DOHH2 (cell line): ENCODE results near the gene SLC4A3.

ENCODE experiments used
- CTCF ChIP-seq: fragments of 200-600 bp; sonication (generic); IDR thresholded peaks from one replicate; pipeline ENCODE4 v1.5.1; 2014; ENCODE audit warnings: antibody characterized with exemption, mild to moderate bottlenecking, low read depth, low read length; ENCODE audit not compliant: poor library complexity, severe bottlenecking
- EZH2phosphoT487 ChIP-seq: fragments of 200-600 bp; sonication (generic); IDR thresholded peaks from 2 replicates; pipeline ENCODE4 v1.6.1; 2017; ENCODE audit warnings: borderline replicate concordance, mild to moderate bottlenecking, antibody characterized with exemption, low read length, moderate library complexity, mixed read lengths

GRCh38 chr2:219664041-219664440, 36.6 kb downstream of the SLC4A3 start:
- no peak for TF ChIP-seq CTCF
- TF ChIP-seq EZH2phosphoT487: no peak
